ENCODE data around the gene EVC. TPM values are rescaled to one million over a fixed set of nuclear protein-coding genes. Genes with fewer than 3 reads are reported as not detected.

Gene EVC
- total and polyA plus RNA-seq, 2 donors (not counting 1 experiment from before 2014, with no cell fraction given) = 4.9 to 39.0 TPM

DNA sequence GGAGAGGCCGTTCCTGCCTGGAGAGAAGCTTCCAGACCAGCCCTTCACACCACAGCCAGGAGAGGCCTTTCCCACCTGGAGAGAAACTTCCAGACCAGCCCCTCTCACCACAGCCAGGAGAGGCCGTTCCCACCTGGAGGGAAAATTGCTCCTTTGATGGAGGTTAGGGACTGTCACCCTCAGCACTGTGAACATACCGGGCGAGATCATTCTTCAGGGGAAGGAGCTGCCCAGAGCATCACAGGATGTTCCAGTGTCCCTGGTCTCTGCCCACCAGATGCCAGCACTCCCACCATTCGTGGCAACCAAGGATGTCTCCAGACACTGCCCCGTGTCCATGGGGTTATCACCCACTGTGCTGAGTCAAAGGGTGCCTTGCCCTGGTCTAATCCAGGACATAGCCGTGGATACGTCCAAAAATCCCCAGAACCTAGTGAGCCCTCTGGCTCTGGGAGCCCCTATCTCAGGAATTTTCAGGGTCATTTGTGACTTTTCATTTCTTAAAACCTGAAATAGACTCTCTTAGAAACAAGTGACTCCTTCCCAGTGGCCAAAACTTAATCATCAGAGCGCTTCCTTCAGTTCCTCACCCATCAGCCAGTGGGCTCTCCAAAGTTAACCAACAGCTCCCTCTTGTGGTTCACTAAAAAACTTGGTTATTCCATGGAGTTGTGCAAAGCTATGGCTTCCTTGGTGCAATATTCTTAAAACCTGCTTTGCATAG lies 101.7 kb downstream of the EVC start:
- H3K4me1 ChIP-seq (ENCODE audit: control insufficient read depth, extremely low read depth, insufficient read depth, low read length) = no peaks in the 10 kb centered on the region
- peaks cover 16% of the 10 kb centered on the region for H3K36me3 ChIP-seq (ENCODE audit: control insufficient read depth, insufficient read depth, low read length)
- H3K4me2 ChIP-seq (ENCODE audit: extremely low read depth, insufficient read depth, low read length) = no peak overlapping the region
- peak; percentile 52 to 79 for DNase-seq (ENCODE audit: low read depth in 2 of 2)
- H4K20me1 ChIP-seq (ENCODE audit: control insufficient read depth, extremely low read depth, insufficient read depth, low read length) = no peaks in the 10 kb centered on the region
- H3K4me3 ChIP-seq (replicated peaks in 1 of 4; ENCODE audit: control extremely low read depth in 1 of 4, insufficient read depth in 1 of 4, low read depth in 3 of 4, low read length in 4 of 4) = no peak overlapping the region
- no peak overlapping the region for H2AFZ ChIP-seq (ENCODE audit: low read length)
- H3K27ac ChIP-seq (ENCODE audit: insufficient read depth, low read length) = no peak overlapping the region
- TF ChIP-seq, protein P1, sequence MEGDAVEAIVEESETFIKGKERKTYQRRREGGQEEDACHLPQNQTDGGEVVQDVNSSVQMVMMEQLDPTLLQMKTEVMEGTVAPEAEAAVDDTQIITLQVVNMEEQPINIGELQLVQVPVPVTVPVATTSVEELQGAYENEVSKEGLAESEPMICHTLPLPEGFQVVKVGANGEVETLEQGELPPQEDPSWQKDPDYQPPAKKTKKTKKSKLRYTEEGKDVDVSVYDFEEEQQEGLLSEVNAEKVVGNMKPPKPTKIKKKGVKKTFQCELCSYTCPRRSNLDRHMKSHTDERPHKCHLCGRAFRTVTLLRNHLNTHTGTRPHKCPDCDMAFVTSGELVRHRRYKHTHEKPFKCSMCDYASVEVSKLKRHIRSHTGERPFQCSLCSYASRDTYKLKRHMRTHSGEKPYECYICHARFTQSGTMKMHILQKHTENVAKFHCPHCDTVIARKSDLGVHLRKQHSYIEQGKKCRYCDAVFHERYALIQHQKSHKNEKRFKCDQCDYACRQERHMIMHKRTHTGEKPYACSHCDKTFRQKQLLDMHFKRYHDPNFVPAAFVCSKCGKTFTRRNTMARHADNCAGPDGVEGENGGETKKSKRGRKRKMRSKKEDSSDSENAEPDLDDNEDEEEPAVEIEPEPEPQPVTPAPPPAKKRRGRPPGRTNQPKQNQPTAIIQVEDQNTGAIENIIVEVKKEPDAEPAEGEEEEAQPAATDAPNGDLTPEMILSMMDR (conservative IDR thresholded peaks at IDR 0.05 in 1 of 2, IDR thresholded peaks at IDR 0.05 in 1 of 2; ENCODE audit: low read depth in 1 of 2, low read length in 2 of 2) = peak; percentile 68 to 79
- TF ChIP-seq EZH2 (IDR thresholded peaks at IDR 0.05; ENCODE audit: low read length, missing control alignments) = no peak
- H3K27me3 ChIP-seq (ENCODE audit: control insufficient read depth, insufficient read depth, low read length) = no peaks in the 10 kb centered on the region
- H3K9me3 ChIP-seq (ENCODE audit: control insufficient read depth, insufficient read depth, low read depth, low read length) = no peaks in the 10 kb centered on the region
- no peak overlapping the region for H3K9ac ChIP-seq (ENCODE audit: insufficient read depth, low read length)
- H3K79me2 ChIP-seq (ENCODE audit: control insufficient read depth, insufficient read depth, low read length) = no peaks in the 10 kb centered on the region

DNA sequence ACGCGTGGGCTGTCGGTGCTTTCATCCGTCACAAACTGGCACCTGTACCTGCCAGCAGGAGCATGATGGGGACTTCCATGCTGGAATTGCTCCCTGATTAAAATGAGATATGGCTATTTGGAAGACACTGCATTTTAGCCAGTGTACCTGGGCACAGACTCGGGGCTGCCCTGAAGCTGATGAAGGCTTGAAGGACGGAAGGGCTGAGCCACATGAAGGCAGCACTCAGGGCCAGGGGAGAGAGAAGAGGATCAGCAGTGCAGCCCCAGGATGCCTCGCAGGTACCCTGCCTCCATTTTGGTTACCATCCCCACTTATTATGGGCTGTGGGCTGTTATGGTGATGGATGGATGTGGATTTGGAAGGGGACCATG lies 102.9 kb downstream of the EVC start:
- Histone ChIP-seq H3K27ac (ENCODE audit: insufficient read depth, low read length) (no peak overlapping the region), H2AFZ (ENCODE audit: low read length) (no peak overlapping the region), H3K36me3 (ENCODE audit: control insufficient read depth, insufficient read depth, low read length) (peaks cover 13% of the 10 kb centered on the region), H3K4me3 (replicated peaks in 1 of 4; ENCODE audit: control extremely low read depth in 1 of 4, insufficient read depth in 1 of 4, low read depth in 3 of 4, low read length in 4 of 4) (no peak overlapping the region), H3K9me3 (ENCODE audit: control insufficient read depth, insufficient read depth, low read depth, low read length) (no peaks in the 10 kb centered on the region), H3K4me1 (ENCODE audit: control insufficient read depth, extremely low read depth, insufficient read depth, low read length) (no peaks in the 10 kb centered on the region), H3K79me2 (ENCODE audit: control insufficient read depth, insufficient read depth, low read length) (no peaks in the 10 kb centered on the region), H3K4me2 (ENCODE audit: extremely low read depth, insufficient read depth, low read length) (no peak overlapping the region), H3K27me3 (ENCODE audit: control insufficient read depth, insufficient read depth, low read length) (no peaks in the 10 kb centered on the region), H4K20me1 (ENCODE audit: control insufficient read depth, extremely low read depth, insufficient read depth, low read length) (no peaks in the 10 kb centered on the region), H3K9ac (ENCODE audit: insufficient read depth, low read length) (no peak overlapping the region)
- TF ChIP-seq EZH2 (IDR thresholded peaks at IDR 0.05; ENCODE audit: low read length, missing control alignments) = no peak
- TF ChIP-seq, protein P1 (conservative IDR thresholded peaks at IDR 0.05 in 1 of 2, IDR thresholded peaks at IDR 0.05 in 1 of 2; ENCODE audit: low read depth in 1 of 2, low read length in 2 of 2) = no peak
- no peak for DNase-seq (ENCODE audit: low read depth in 2 of 2)

DNA sequence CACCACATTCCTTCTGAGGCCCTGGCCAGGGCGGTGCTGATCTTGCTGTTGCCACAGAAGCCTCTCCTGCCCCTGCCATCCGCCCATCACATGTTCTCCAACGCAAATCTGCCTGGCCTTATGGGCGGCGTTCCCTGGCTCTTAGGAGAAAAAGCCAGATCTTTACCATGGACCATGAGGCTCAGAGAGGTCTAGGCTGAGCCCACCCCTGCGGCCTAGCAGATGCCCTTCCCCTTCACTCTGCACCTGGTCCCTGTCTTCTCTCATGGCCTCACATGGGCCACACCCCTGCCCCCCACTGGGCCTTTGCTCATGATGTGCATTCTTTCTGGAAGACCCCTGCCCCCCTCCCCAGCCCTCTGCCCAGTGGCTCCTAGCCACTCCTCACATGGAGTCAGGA lies 103.4 kb downstream of the EVC start:
- TF ChIP-seq EZH2 (IDR thresholded peaks at IDR 0.05; ENCODE audit: low read length, missing control alignments) = no peak
- TF ChIP-seq, protein P1 (conservative IDR thresholded peaks at IDR 0.05 in 1 of 2, IDR thresholded peaks at IDR 0.05 in 1 of 2; ENCODE audit: low read depth in 1 of 2, low read length in 2 of 2) = no peak
- Histone ChIP-seq H3K4me3 (replicated peaks in 1 of 4; ENCODE audit: control extremely low read depth in 1 of 4, insufficient read depth in 1 of 4, low read depth in 3 of 4, low read length in 4 of 4) (no peak overlapping the region), H3K4me2 (ENCODE audit: extremely low read depth, insufficient read depth, low read length) (no peak overlapping the region), H3K9me3 (ENCODE audit: control insufficient read depth, insufficient read depth, low read depth, low read length) (no peaks in the 10 kb centered on the region), H3K36me3 (ENCODE audit: control insufficient read depth, insufficient read depth, low read length) (peaks cover 11% of the 10 kb centered on the region), H2AFZ (ENCODE audit: low read length) (no peak overlapping the region), H3K9ac (ENCODE audit: insufficient read depth, low read length) (no peak overlapping the region), H3K27me3 (ENCODE audit: control insufficient read depth, insufficient read depth, low read length) (no peaks in the 10 kb centered on the region), H3K4me1 (ENCODE audit: control insufficient read depth, extremely low read depth, insufficient read depth, low read length) (no peaks in the 10 kb centered on the region), H3K27ac (ENCODE audit: insufficient read depth, low read length) (no peak overlapping the region), H4K20me1 (ENCODE audit: control insufficient read depth, extremely low read depth, insufficient read depth, low read length) (no peaks in the 10 kb centered on the region), H3K79me2 (ENCODE audit: control insufficient read depth, insufficient read depth, low read length) (no peaks in the 10 kb centered on the region)
- DNase-seq (ENCODE audit: low read depth in 2 of 2) = no peak

Measured in fibroblast of lung (primary cell).